B cell (primary cell): ENCODE results near the gene PLXNB2. TPM values are rescaled to one million over a fixed set of nuclear protein-coding genes. Genes with fewer than 3 reads are reported as not detected.

Source experiments
- ATAC-seq: fragments of 200-7000 bp; cut with Tn5 transposase; one replicate; pipeline ENCODE4 v1.10.0; 2021; ENCODE audit warnings: low read depth, mild to moderate bottlenecking, moderate number of reproducible peaks, moderate library complexity
- CTCF ChIA-PET: fragments of 350-600 bp; sonication (Branson Sonifier 250); formaldehyde crosslinking; loops from one replicate; lab custom pipeline; 2021; ENCODE audit warnings: antibody characterized with exemption, inconsistent platforms; lab: Charles Lee
- POLR2A ChIA-PET: fragments of 350-600 bp; sonication (Branson Sonifier 250); formaldehyde crosslinking; loops from one replicate; lab custom pipeline; 2021; ENCODE audit warnings: antibody characterized with exemption; lab: Charles Lee
- DNase-seq: peaks from one replicate; pipeline ENCODE4 v3.0.0; 2013
- H2AFZ ChIP-seq: 2 replicates; pipeline ENCODE4 v1.6.1; 2012; ENCODE audit warnings: mild to moderate bottlenecking, low read depth, low read length; ENCODE audit not compliant: insufficient read depth, poor library complexity, severe bottlenecking
- H3K27ac ChIP-seq, 2 donors: 1 replicate in 1 of 2; 2 replicates in 1 of 2; pipeline ENCODE4 v1.5.1; 2012 to 2013; ENCODE audit warnings: low read length in 2 of 2, mild to moderate bottlenecking in 2 of 2, moderate library complexity in 1 of 2
- H3K27me3 ChIP-seq, 4 experiments: fragments of 200-600 bp in 1 of 4; sonication (generic) in 1 of 4; replicated peaks in 1 of 4; 1 replicate in 2 of 4; 2 replicates in 2 of 4; pipeline versions ENCODE4 v1.6.1 to v1.7.0; 2013 to 2016; ENCODE audit warnings: low read length in 3 of 4, mild to moderate bottlenecking in 2 of 4, mixed read lengths in 1 of 4, moderate library complexity in 1 of 4; ENCODE audit not compliant: insufficient read depth in 4 of 4, control insufficient read depth in 3 of 4; ENCODE audit errors: control extremely low read depth in 1 of 4
- H3K36me3 ChIP-seq, 2 experiments: replicated peaks in 1 of 2; 1 replicate in 1 of 2; 2 replicates in 1 of 2; pipeline versions ENCODE4 v1.6.1 to v1.7.1; 2013; ENCODE audit warnings: low read length in 1 of 2; ENCODE audit not compliant: insufficient read depth in 2 of 2, control insufficient read depth in 1 of 2; ENCODE audit errors: control extremely low read depth in 1 of 2, extremely low read depth in 1 of 2
- H3K4me1 ChIP-seq, 2 donors: fragments of 200-600 bp in 1 of 2; sonication (generic) in 1 of 2; 1 replicate in 1 of 2; 2 replicates in 1 of 2; pipeline versions ENCODE4 v1.5.1 to v1.6.1; 2013 to 2017; ENCODE audit warnings: low read length in 2 of 2; ENCODE audit not compliant: control insufficient read depth in 2 of 2, insufficient read depth in 2 of 2
- H3K4me2 ChIP-seq: replicated peaks from 2 replicates; pipeline ENCODE3; 2012; ENCODE audit warnings: mild to moderate bottlenecking, low read depth, low read length; ENCODE audit not compliant: poor library complexity, severe bottlenecking
- H3K4me3 ChIP-seq, 5 experiments: fragments of 200-600 bp in 1 of 5; sonication (generic) in 1 of 5; 1 replicate in 3 of 5; 2 replicates in 2 of 5; pipeline versions ENCODE4 v1.5.1 to v1.7.0; 2011 to 2016; ENCODE audit warnings: low read length in 4 of 5, mild to moderate bottlenecking in 4 of 5, low read depth in 2 of 5, control low read depth in 1 of 5, moderate library complexity in 1 of 5; ENCODE audit not compliant: insufficient read depth in 1 of 5; ENCODE audit errors: control extremely low read depth in 1 of 5, extremely low read depth in 1 of 5
- H3K79me2 ChIP-seq: fragments of 200-600 bp; sonication (generic); one replicate; pipeline ENCODE4 v1.6.0; 2016; ENCODE audit warnings: low read length; ENCODE audit not compliant: control insufficient read depth, insufficient read depth
- H3K9ac ChIP-seq: fragments of 200-600 bp; sonication (generic); 2 replicates; pipeline ENCODE4 v1.6.1; 2017; ENCODE audit warnings: mild to moderate bottlenecking, low read length, moderate library complexity
- H3K9me3 ChIP-seq, 3 donors: one replicate each; pipeline versions ENCODE4 v1.6.1 to v1.7.1; 2013; ENCODE audit warnings: low read length in 2 of 3; ENCODE audit not compliant: control insufficient read depth in 2 of 3, insufficient read depth in 1 of 3; ENCODE audit errors: control extremely low read depth in 1 of 3
- H4K20me1 ChIP-seq: 2 replicates; pipeline ENCODE4 v1.6.0; 2012; ENCODE audit warnings: mild to moderate bottlenecking, low read length; ENCODE audit not compliant: insufficient read depth, control insufficient read depth, poor library complexity, severe bottlenecking
- H3K27ac Mint-ChIP-seq: one replicate; pipeline ENCODE4 v1.8.0; 2021; ENCODE audit warnings: mixed read lengths
- H3K27me3 Mint-ChIP-seq: one replicate; pipeline ENCODE4 v1.8.0; 2021; ENCODE audit warnings: mixed read lengths
- H3K4me1 Mint-ChIP-seq: one replicate; pipeline ENCODE4 v1.8.0; 2021; ENCODE audit warnings: mixed read lengths
- H3K4me3 Mint-ChIP-seq: one replicate; pipeline ENCODE4 v1.8.0; 2021; ENCODE audit warnings: mixed read lengths
- H3K9me3 Mint-ChIP-seq: one replicate; pipeline ENCODE4 v1.8.0; 2022; ENCODE audit warnings: mixed read lengths; ENCODE audit not compliant: insufficient read depth
- CTCF ChIP-seq: fragments of 200-600 bp; IDR thresholded peaks from one replicate; pipeline ENCODE4 v1.8.0; 2022; ENCODE audit warnings: antibody characterized with exemption, mild to moderate bottlenecking
- EZH2 ChIP-seq: IDR thresholded peaks from 2 replicates; pipeline ENCODE4 v1.6.1; 2012; ENCODE audit warnings: borderline replicate concordance, low read depth, mild to moderate bottlenecking, moderate library complexity, low read length; ENCODE audit not compliant: insufficient read depth, poor library complexity, severe bottlenecking
- WGBS: methylation state at CpG from one replicate; pipeline ENCODE4 v1.1.5; 2013; ENCODE audit warnings: missing lambda C conversion rate; ENCODE audit not compliant: insufficient coverage; 5-methylcytosine and 5-hydroxymethylcytosine counted together
- intact Hi-C: fragments of 100-400 bp; cut with micrococcal nuclease; formaldehyde crosslinking; loops from one replicate; pipeline ENCODE4 v1.10.0; 2022
- polyA plus RNA-seq: library from polyadenylated mRNA; depleted of rRNA; stranded (reverse); fragments of >200 nt; gene quantifications from 2 replicates; pipeline ENCODE4 v1.2.3, GENCODE V29; 2012
- total RNA-seq, 2 donors: library from RNA; stranded (reverse); fragments of 120-200 nt in 1 of 2; gene quantifications; 1 replicate in 1 of 2; 2 replicates in 1 of 2; pipeline versions ENCODE4 v1.2.3 to v1.2.4, GENCODE V29; 2013 to 2022

Gene PLXNB2
- total and polyA plus RNA-seq, 2 donors (not counting 1 experiment from before 2014, with no cell fraction given) = 5.2 to 31.4 TPM

- WGBS = 1% methylated on average over 53 of the region's 53 CpGs
Measured at GRCh38 chr22:50270666-50271394, 36.6 kb downstream of the PLXNB2 start.

More at GRCh38 chr22:50270666-50271394, 36.6 kb downstream of the PLXNB2 start:
- Mint-ChIP-seq H3K9me3 (no peaks in the 10 kb centered on the region), H3K27ac (peak overlapping the region; percentile 10), H3K4me3 (peak overlapping the region; percentile 80), H3K4me1 (peaks cover 19% of the 10 kb centered on the region), H3K27me3 (no peaks in the 10 kb centered on the region)
- H3K79me2 ChIP-seq = no peaks in the 10 kb centered on the region
- POLR2A ChIA-PET = interaction anchor here (0.6 to 0.7 kb wide), 3 partner anchors 31 to 93 kb away, joined by 4 to 11 read pairs (median 8); no protein-coding TSS in a partner anchor
- peaks cover 23 to 34% of the 10 kb centered on the region in 2 donors for H3K4me1 ChIP-seq
- peak overlapping the region in 4 of 5 experiments; percentile 43 to 79 (median 62) for H3K4me3 ChIP-seq
- TF ChIP-seq CTCF (no peak), EZH2 (no peak)
- H3K36me3 ChIP-seq = no peaks in the 10 kb centered on the region
- no peaks in the 10 kb centered on the region for H3K9me3 ChIP-seq
- peaks cover 0 to 23% (median 9%) of the 10 kb centered on the region in 4 experiments for H3K27me3 ChIP-seq
- peak; percentile 58 for ATAC-seq
- peak; percentile 82 for DNase-seq
- intact Hi-C loops = loop anchor here (1.0 to 2.0 kb wide), 5 partner anchors 18 to 350 kb away; partner anchors contain the start of gene TUBGCP6
- peak overlapping the region; percentile 70 for H3K9ac ChIP-seq
- H3K27ac ChIP-seq = no peak overlapping the region
- peak overlapping the region; percentile 96 for H3K4me2 ChIP-seq
- H2AFZ ChIP-seq = peak overlapping the region; percentile 47
- peaks cover 11% of the 10 kb centered on the region for H4K20me1 ChIP-seq
- CTCF ChIA-PET = interaction anchor here (0.7 to 1.9 kb wide), 4 partner anchors 51 to 123 kb away, joined by 3 to 6 read pairs (median 3); no protein-coding TSS in a partner anchor
